MG63 (cell line): ENCODE measurements around the gene SNAP29. TPM values are rescaled to one million over a fixed set of nuclear protein-coding genes. Genes with fewer than 3 reads are reported as not detected.
A peak's percentile ranks its signal among the peaks of the same experiment; 100 is the strongest.

Experiments used
- DNase-seq: peaks from one replicate; pipeline ENCODE4 v3.0.0-alpha.2; 2020
- H3K27me3 ChIP-seq: fragments of 250-450 bp; sonication (Bioruptor Pico); 2 replicates; pipeline ENCODE4 v1.5.1; 2020; ENCODE audit warnings: mild to moderate bottlenecking, moderate library complexity
- H3K36me3 ChIP-seq: fragments of 250-450 bp; sonication (Bioruptor Pico); 2 replicates; pipeline ENCODE4 v1.5.1; 2020; ENCODE audit warnings: mild to moderate bottlenecking, moderate library complexity
- H3K4me3 ChIP-seq: fragments of 250-450 bp; sonication (Bioruptor Pico); 2 replicates; pipeline ENCODE4 v1.5.1; 2020; ENCODE audit warnings: mild to moderate bottlenecking, moderate library complexity
- H3K9me3 ChIP-seq: fragments of 250-450 bp; sonication (Bioruptor Pico); 2 replicates; pipeline ENCODE4 v1.5.1; 2020; ENCODE audit warnings: mild to moderate bottlenecking, moderate library complexity
- total RNA-seq: library from RNA; depleted of rRNA; stranded (reverse); fragments of >200 nt; shearing (Covaris generic); gene quantifications from 2 replicates; pipeline ENCODE4 v1.2.3, GENCODE V29; 2014; ENCODE audit warnings: low replicate concordance

Gene SNAP29
- total RNA-seq, 1 experiment from 2014 or later, result 9.1 TPM

DNA sequence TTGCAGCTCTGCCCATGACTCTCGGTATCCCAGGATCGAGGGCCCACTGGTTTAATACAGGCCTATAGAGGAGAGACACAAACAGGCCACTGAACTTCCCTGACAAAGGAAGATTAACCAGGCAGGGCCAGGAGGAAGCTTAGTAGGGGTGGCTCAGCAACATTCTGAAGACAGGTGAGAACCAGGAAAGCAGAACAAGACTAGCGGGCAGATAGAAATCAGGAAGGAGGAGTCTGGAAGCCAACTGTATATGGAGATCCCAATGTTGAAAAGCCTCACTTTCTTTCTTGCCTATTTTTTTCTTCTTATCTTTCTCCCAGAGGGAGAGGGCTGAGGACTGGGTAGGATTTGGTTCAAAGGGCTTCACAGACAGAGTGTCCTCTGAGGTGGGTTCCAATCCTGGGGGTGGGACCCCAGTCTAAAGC is 5.6 kb upstream of the SNAP29 start:
- H3K36me3 ChIP-seq, result no peaks in the 10 kb centered on the region
- H3K27me3 ChIP-seq, result no peaks in the 10 kb centered on the region
- no peak for DNase-seq
- no peaks in the 10 kb centered on the region for H3K9me3 ChIP-seq
- no peak overlapping the region for H3K4me3 ChIP-seq

DNA sequence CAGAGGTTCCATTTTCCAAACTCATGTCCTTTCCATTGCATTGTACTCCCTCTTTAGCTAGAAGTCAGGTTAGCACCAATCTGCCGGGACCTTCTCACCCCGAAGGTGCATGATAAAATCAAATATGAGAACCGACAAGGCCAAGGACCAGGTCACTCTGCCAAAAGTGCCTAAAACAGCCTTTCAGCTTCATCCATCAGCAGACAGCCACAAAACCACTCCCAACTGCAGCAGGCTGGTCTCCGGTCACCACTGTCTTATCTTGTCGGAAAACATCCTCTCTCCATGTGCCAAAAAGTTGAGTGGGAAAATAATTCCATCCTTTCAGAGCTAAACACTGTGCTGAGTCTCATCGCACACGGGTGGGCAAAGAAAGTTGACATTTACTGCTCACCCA is 1.6 kb upstream of the SNAP29 start:
- Histone ChIP-seq H3K27me3 (no peaks in the 10 kb centered on the region), H3K9me3 (no peaks in the 10 kb centered on the region), H3K4me3 (peak overlapping the region; percentile 84), H3K36me3 (peaks cover 2% of the 10 kb centered on the region)
- no peak for DNase-seq

DNA sequence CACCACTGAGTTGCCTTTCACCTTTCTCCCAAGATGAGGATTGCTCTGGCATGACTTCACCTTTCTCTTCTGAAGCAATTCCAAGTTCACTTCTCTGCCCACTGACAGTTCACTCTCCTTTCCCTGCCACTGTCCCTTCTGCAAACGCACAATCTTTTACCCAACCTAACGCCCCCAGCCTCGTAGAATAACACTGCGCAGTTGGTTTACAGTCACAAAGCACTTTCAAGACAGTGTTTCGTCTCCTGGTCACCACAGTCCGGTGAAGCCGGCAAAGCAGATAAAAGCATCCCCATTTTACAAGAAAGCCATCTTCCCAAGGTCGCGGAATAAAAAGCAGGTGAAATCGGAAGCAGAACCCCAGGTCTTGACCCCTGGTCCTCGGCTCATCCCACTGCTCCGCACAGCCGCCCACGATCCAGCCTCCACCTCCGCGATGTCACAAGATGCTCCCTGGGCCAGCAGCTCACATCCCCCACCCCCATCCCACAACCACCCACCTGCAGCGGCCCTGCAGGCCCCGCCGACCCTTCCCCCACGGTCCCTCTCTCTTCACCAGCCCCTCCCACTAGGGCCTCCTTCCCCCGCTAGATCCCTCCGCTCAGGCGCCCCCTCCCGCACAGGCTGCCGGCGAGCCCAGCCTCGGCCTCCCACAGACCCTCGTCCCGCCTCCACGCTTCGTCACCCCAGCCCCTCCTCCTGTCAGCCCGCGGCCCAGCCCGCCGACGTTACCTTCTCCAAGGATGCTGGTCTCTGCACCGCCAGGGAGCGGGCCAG is 781 bp upstream of the SNAP29 start:
- Histone ChIP-seq H3K4me3 (peak overlapping the region; percentile 84), H3K9me3 (no peaks in the 10 kb centered on the region), H3K36me3 (peaks cover 2% of the 10 kb centered on the region), H3K27me3 (no peaks in the 10 kb centered on the region)
- DNase-seq, result peak; percentile 88

DNA sequence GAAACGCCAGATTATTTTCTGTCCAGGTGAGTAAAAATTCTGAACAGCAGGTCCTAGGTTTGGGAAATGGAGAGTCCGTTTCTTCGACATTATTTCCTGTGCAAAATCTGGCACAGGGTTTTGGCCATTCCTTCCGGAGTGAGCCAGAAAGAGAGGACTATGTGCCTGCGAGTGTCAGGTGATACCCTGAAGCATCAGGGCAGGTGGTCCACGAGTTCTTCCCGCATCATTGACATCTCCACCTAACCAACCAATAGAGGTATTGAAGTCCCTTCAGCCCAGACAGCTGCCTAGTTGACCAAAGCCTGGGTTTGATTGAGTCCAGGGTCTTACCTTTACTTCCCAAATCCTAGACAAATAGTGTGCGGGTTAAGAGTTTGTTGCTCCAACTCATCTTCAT is 808 bp downstream of the SNAP29 start:
- DNase-seq, result no peak
- Histone ChIP-seq H3K4me3 (peak overlapping the region; percentile 84), H3K36me3 (peaks cover 2% of the 10 kb centered on the region), H3K9me3 (no peaks in the 10 kb centered on the region), H3K27me3 (no peaks in the 10 kb centered on the region)

DNA sequence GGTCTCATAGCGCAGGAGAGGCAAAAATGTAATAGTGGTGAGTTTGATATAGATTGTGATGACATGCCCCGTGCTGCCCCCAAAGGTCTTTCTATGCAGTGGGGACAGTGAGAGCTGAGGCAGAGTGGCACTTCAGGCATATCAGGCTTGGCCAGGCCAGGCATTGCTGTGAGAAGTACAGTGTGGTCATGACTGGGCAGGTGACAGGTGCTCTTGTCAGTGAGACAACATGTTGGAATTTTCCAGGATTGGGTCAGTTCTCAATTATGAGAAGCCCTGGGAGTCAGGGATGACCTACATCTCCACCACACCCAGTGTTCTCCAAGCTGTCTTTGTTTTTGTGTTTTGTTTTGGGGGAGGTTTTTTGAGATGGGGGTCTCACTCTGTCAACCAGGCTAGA is 3.7 kb downstream of the SNAP29 start:
- no peaks in the 10 kb centered on the region for H3K9me3 ChIP-seq
- H3K36me3 ChIP-seq, result peaks cover 2% of the 10 kb centered on the region
- H3K27me3 ChIP-seq, result no peaks in the 10 kb centered on the region
- H3K4me3 ChIP-seq, result no peak overlapping the region
- no peak for DNase-seq

DNA sequence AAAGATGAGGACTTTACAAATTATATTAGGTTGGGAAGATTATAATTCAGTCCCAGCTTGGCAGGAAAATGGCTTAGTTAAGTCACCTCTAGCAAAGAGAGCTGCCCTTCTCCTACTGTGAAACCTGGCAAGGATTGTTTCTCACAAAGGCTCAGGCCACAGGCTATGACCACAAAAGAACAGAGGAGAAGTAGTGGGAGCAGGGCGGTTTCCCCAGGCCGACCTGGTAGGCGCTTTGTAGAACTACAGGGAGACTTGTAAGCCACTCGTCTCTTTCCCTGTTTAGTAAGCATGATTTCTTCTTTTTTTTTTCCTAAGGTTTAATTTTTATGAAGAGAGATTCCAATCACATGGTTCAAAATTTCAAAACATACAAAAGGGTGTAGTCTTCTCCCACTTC is 4.6 kb downstream of the SNAP29 start:
- Histone ChIP-seq H3K27me3 (no peaks in the 10 kb centered on the region), H3K36me3 (peaks cover 2% of the 10 kb centered on the region)
- DNase-seq, result no peak

DNA sequence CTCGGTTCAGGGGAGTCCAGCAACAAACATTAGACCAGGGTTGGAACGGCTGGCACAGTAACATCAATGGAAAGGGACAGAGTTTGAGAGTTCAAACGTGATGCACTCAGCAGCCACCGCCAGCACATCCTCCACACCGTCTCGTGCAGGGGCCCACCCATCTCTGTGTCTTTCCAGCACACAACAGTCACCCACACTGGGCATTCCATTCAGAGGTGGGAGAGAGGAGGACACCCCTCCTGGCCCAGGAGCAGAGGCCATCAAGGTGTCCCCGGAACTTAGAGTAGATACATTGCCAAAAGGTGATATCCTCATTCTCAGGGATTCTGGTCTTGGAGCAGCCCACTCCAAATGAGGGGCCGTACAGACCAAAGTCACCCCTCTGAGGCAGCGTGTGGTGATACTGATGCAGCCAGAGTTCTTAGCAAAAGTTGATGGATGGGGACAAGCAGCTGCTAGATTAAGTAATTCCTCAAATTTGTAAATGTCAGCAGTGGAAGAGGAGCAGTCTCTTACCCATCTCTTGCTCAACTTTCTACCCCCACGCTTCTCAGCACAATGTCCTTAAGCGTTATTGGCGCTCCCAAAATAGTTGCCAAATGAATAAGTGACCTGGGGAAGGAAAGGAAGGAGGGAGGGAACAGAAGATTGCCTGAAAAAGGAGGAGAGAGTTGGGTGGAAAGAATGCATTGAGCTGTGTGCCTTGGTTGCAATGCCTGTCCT is 5.5 kb downstream of the SNAP29 start:
- Histone ChIP-seq H3K27me3 (no peaks in the 10 kb centered on the region), H3K36me3 (peaks cover 2% of the 10 kb centered on the region), H3K4me3 (no peak overlapping the region), H3K9me3 (no peaks in the 10 kb centered on the region)
- no peak for DNase-seq

More for the DNA sequence above, 4.6 kb downstream of the SNAP29 start:
- no peak overlapping the region for H3K4me3 ChIP-seq
- H3K9me3 ChIP-seq, result no peaks in the 10 kb centered on the region

DNA sequence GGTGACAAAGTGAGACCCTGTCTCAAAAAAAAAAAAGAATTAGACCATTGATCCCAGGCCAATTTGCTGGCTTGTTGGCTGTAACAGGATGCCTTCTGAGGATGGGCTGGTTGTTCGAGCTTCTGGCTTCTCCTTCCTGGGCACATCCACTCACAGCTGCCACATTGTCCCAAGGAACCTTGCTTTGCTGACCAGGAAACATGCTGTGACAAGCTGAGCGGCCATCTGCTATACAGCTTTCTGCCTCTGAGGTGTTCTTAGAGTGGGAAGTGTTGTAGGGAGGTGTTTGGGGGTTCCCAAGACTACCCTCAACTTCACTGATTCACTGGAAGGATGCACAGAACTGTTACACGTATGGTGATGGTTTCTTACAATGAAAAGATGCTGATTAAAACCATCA is 6.5 kb downstream of the SNAP29 start:
- Histone ChIP-seq H3K4me3 (no peak overlapping the region), H3K9me3 (no peaks in the 10 kb centered on the region), H3K36me3 (peaks cover 3% of the 10 kb centered on the region), H3K27me3 (no peaks in the 10 kb centered on the region)
- no peak for DNase-seq

DNA sequence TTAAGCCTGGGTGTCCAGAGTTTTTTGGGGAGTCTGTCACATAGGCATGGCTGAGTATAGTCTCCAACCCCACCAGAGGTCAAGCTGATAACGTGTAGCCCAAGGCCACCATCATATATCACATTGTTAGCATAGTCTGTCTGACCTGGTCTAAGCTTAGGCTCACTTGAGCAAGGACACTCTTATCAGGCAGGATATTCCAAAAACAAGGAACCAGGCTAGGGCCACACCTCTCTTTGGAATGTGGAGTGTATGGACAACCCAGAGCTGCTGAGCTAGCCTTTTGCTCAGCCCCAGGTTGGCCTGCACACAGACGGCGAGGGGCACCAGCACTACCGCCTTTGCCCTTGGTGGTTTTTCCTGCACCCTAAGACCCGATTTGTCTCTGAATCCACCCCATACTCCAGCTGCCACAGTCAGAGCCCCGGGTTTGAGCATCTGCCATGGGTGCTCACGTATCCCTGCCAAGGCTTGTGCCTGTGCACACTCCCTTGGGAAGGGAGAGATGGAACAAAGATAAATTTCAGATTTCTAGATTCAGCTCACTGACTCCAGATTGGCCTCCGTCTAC is 7.2 kb downstream of the SNAP29 start:
- Histone ChIP-seq H3K36me3 (peaks cover 6% of the 10 kb centered on the region), H3K9me3 (no peaks in the 10 kb centered on the region), H3K4me3 (no peak overlapping the region), H3K27me3 (no peaks in the 10 kb centered on the region)
- no peak for DNase-seq

DNA sequence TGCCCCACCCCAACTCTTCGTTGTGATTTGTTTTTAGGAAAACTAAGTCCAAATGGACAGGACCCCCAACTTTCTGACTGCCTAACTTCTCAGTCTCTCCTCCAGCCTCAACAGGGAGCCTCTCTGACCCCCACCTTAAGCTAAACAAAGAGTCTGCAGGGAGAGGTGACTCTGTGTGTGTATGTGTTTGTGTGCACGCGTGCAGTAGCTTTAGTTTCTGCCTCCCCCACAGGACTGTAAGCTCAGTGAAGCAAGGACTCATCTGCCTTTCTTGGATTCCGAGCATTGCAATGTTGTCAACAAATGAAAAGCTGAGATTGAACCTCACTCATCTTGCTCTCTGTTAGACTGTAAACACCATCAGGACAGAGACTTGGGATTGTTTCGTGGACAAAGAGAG is 7.9 kb downstream of the SNAP29 start:
- DNase-seq, result no peak
- H3K36me3 ChIP-seq, result peaks cover 7% of the 10 kb centered on the region
- H3K4me3 ChIP-seq, result no peak overlapping the region
- no peaks in the 10 kb centered on the region for H3K9me3 ChIP-seq
- no peaks in the 10 kb centered on the region for H3K27me3 ChIP-seq

DNA sequence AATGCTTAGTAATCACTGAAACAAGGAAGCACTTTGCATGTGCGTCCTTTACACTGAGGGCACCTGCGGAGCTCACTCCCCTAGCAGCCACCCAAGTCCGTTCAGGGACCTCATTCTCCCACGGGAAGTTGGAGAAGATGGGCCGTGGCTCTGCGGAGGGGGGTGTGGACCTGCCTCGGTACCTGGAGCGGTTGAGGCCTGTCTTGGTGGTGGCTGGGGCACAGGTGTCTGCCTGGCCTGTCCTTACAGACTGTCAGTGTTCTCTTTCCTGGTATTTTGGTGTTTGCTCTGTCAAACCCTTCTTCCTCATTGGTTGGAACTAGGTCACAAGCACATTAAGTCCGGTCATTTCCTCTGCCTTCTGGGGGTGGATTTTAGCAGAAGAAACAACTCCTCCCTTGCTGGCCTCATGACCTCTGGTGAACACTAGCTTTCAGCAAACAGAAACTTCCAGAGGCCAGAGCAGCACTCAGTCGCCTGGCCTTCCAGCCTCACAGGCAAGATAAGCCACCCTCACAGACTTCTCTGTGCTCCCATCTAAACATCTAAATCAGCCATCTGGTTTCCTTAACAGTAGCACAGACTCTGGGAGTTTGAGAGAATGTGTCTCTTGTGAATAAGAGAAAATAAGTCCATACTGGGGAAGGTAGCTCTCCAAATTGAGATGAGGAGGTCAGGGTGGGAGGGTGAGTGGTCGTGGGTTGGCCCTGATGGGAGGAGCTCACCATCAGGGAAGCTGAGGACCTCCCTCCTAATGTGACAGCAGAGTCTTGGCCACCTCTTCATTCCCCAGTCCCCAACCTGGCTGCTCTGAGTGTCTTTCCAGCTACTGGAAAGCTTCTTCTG is 8.6 kb downstream of the SNAP29 start:
- Histone ChIP-seq H3K4me3 (no peak overlapping the region), H3K27me3 (no peaks in the 10 kb centered on the region), H3K36me3 (peaks cover 9% of the 10 kb centered on the region), H3K9me3 (no peaks in the 10 kb centered on the region)
- DNase-seq, result no peak

DNA sequence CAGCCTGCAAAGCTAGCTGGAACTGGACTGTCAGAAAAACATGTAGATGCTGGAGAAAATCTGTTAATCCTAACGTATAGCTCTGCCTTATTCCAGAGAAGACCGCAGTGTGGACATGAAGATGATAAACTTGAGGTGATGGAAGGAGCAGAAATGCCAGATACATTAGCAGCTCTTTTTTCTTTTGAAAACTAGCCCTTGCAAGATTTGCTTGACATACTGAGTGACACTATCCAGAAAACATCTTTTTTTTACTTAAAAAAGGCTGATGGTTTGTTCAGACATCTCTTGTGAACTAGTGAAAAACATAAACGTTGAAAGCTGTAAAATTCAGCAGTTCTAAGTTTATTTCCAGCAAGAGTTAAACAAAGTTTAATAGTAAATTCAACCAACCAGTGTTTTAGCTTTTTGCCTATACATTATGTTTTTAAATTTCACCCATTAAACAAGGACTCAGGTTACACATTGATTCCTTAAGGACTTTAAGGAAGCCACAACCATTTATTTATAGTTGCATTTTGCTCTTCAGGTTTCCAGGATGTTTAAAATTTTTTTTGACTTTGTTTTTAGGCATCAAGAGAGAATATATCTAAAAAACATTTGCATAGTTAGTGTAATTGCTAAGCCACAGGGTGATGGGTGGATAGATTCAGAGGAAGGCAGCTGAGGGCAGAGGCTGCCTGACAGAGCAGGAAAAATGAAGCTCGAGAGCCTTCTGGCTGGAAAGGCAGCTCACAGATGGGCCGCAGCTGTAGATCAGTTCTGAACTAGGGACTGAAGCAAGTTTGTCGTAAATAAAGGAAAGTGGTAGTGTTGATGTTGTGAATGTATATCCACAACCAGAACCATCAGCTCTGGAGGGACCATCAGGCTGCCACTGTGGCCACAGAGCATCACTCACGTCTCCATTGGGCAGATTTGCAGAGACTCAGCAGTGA is 9.5 kb downstream of the SNAP29 start:
- Histone ChIP-seq H3K36me3 (peaks cover 11% of the 10 kb centered on the region), H3K27me3 (no peaks in the 10 kb centered on the region), H3K9me3 (no peaks in the 10 kb centered on the region), H3K4me3 (no peak overlapping the region)
- no peak for DNase-seq

DNA sequence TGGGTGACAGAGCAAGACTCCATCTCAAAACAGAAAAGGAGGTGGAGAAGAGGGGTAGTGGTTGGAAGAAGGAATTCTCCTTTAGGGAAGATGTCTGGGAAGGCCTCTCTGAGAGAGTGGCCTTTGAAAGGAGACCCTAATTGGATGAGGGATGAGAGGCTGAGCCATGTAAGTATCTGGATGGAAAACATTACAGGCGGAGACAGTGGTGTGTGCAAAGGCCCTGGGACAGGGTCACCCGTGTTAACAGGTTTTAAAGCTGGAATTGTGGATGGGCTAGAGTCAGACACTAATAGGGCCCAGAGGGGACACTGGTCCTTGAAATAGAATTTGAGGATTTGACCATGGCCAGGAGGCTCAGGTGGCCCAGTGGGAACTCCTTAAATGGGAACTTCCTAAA is 10.4 kb downstream of the SNAP29 start:
- Histone ChIP-seq H3K36me3 (peaks cover 15% of the 10 kb centered on the region), H3K4me3 (no peak overlapping the region), H3K9me3 (no peaks in the 10 kb centered on the region), H3K27me3 (no peaks in the 10 kb centered on the region)
- no peak for DNase-seq

DNA sequence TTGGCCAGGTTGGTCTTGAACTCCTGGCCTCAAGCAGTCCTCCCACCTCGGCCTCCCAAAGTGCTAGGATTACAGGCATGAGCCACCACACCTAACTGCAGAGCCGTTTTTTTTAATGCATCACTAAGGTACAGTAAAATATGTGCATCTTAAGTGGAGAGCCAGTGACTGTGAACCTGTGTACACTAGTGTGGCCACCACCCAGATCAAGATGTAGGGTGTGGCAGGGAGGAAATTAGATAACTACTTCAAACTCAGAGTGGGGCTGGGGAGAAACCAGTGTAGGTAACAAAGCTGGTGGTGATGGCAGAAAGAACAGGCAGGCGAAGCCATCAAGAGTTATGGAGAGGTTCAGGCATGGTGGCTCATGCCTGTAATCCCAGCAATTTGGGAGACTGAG is 14.4 kb downstream of the SNAP29 start:
- H3K4me3 ChIP-seq, result no peak overlapping the region
- no peaks in the 10 kb centered on the region for H3K27me3 ChIP-seq
- H3K9me3 ChIP-seq, result no peaks in the 10 kb centered on the region
- peaks cover 15% of the 10 kb centered on the region for H3K36me3 ChIP-seq
- DNase-seq, result no peak

DNA sequence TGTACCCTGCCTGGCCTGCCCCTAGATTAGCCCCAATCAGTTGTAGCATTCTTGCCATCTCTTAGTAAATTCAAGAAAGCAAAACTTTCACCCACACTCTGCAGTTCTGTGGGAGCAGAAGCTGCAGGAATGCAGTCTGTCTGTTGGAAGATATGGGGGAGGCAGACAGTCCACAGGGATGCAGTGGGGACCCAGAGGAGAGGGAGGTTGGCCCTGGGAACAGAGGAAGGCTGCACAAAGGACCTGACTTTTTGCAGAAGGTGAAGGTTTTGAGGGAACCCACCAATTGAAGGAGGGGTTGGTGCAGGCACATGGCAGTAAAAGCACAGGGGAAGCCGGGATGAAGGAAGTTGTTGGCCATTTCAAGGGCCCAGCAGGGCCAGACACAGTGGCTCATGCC is 16.5 kb downstream of the SNAP29 start:
- Histone ChIP-seq H3K27me3 (no peaks in the 10 kb centered on the region), H3K36me3 (peaks cover 14% of the 10 kb centered on the region), H3K4me3 (no peak overlapping the region), H3K9me3 (no peaks in the 10 kb centered on the region)
- DNase-seq, result no peak

DNA sequence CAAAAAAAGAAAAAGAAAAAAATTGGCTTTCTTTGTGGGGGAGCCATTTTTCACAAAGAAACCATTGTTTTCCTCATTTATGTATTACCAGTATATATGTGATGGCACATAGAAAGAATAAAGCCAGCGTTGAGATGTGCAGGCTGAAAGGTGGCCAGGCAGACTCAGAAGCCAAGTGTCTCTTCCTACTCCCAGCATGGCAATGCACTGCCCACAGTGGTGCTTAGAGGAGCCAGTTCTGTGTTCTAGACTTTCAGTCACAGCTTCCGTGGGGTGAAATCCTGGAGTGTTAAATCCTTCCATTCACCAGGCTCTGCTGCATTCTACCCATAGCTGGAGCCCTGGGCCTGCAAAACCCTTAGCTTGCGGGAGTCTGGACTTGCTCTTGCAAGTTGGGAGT is 18.9 kb downstream of the SNAP29 start:
- DNase-seq, result no peak
- H3K9me3 ChIP-seq, result no peaks in the 10 kb centered on the region
- H3K36me3 ChIP-seq, result peaks cover 6% of the 10 kb centered on the region
- no peak overlapping the region for H3K4me3 ChIP-seq
- no peaks in the 10 kb centered on the region for H3K27me3 ChIP-seq
